ENCODE results near the gene RCOR1. TPM values are rescaled to one million over a fixed set of nuclear protein-coding genes. Genes with fewer than 3 reads are reported as not detected.

The RCOR1 gene
- total RNA-seq, 2 donors from 2014 or later: 19.5 to 21.3 TPM

DNA sequence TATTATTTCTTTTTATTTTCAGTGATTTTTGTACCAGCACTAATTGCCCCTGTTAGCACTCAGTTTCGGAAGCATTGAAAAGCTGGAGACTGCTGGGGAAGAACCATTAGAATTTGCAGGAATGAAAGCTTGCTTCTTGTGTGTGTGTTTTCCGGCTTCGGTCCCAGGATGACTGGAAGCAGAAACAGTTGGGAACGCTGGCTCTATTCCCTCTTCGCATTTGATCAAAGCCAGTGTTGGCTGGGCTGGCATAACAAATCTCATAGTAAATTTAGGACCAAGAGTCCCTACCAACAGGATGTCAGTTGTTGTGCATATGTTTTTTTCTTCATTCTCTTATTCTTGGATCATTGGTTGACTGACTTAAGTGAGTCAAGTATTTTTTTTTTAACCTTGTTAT is 131.2 kb downstream of the RCOR1 start:
- Mint-ChIP-seq H3K4me1 (ENCODE audit: low read depth) (no peaks in the 10 kb centered on the region), H3K27me3 (ENCODE audit: low read depth) (no peaks in the 10 kb centered on the region), H3K27ac (no peak overlapping the region), H3K9me3 (no peaks in the 10 kb centered on the region), H3K4me3 (no peak overlapping the region), H3K36me3 (ENCODE audit: insufficient read depth in 2 of 2) (peaks cover 10 to 28% of the 10 kb centered on the region in 2 donors)
- ATAC-seq (replicated peaks in 1 of 2) (no peak), DNase-seq (no peak)

DNA sequence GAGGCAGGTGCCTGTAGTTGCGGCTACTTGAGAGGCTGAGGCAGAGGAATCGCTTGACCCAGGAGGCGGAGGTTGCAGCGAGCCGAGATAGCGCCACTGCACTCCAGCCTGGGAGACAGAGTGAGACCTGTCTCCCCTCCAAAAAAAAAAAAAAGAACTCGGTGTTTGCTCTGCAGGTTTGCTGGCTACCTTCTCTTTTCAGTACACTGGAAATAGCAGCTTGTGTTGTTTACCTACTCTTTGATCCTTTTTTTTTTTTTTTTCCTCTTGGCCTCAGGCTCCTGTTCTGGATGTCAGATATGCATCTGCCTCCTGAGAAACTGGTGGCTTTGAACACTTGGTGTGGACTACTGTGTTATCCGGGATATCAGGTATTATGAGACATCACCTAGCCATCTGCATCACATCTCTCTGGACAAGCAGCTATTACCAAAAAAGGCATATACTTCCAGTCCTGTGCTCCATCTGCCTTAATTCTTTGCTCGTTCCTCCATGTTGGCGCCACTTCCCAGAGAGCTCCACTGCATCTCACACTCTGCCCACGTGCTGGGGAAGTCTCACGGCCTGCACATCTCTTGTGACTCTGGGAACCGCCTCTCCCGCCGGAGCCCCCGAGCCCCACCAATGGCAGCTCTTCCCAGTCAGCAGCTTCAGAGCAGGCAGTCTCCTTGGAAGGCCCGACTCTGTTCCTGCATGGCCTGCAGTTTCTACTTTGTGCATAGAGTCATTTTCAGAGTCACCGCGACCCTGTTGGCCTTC is 133.9 kb downstream of the RCOR1 start:
- H3K4me3 Mint-ChIP-seq: no peak overlapping the region
- H3K9me3 Mint-ChIP-seq: no peaks in the 10 kb centered on the region
- ATAC-seq (replicated peaks in 1 of 2) (no peak), DNase-seq (no peak)
- H3K27me3 Mint-ChIP-seq (ENCODE audit: low read depth): no peaks in the 10 kb centered on the region
- no peak overlapping the region for H3K27ac Mint-ChIP-seq
- H3K4me1 Mint-ChIP-seq (ENCODE audit: low read depth): no peaks in the 10 kb centered on the region
- H3K36me3 Mint-ChIP-seq (ENCODE audit: insufficient read depth in 2 of 2): peaks cover 10 to 20% of the 10 kb centered on the region in 2 donors

DNA sequence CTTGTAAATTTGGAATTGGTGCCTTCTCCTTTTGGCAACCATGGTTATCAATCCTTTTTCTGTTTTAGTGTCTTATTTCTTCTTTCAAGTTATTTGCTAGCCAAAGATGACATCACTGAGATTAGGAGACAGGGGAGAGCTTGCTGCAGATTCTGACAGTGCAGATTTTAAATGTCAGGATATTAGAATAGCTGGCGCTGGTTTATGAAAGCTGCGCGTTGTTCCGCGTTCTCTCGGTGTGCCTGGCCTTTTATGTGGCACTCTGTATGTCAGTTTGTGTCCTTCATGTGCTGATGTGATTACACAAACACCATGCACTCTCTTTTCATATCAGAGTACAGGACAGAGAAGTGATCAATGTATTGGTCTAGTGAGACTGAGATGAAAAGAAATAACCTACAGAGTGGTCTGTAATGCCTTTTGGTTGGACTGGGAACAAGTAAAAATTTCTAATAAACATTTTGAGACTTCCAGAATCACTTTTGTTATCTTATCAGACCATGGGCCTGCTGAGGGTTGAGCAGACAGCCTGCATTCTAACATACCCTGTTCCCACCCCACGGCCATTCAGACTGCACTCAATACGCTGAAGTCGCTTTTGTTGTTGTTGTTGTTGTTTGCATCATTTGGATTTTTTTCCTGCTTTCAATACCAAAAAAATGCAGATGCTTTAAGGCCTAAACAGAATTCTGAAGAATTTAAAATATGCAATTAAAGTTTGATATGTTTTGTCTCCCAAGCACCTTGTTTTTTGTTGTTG is 135.1 kb downstream of the RCOR1 start:
- H3K4me1 Mint-ChIP-seq (ENCODE audit: low read depth): no peaks in the 10 kb centered on the region
- ATAC-seq (replicated peaks in 1 of 2) (no peak), DNase-seq (no peak)
- H3K4me3 Mint-ChIP-seq: no peak overlapping the region
- H3K36me3 Mint-ChIP-seq (ENCODE audit: insufficient read depth in 2 of 2): peaks cover 10 to 13% of the 10 kb centered on the region in 2 donors
- no peak overlapping the region for H3K27ac Mint-ChIP-seq
- H3K27me3 Mint-ChIP-seq (ENCODE audit: low read depth): no peaks in the 10 kb centered on the region
- no peaks in the 10 kb centered on the region for H3K9me3 Mint-ChIP-seq

DNA sequence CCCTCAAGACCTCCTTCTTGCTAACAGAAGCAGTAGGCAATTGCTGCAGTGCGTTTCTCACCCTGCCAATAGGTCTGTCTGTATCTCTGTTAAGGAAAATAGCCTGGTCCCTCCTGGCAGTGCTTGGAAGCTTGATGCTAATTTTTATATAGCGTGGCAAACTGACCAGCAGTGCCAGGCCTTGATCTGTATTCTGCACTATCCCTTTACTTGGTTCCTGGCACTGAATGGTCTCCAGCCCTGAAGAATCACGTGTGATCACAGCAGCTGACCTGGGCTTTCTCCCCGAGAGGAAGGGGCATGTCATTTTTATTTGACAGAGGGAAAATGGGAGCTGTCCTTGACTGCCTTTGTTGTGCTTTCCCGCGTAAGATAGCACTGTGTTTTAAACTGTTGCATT is 136.1 kb downstream of the RCOR1 start:
- Mint-ChIP-seq H3K36me3 (ENCODE audit: insufficient read depth in 2 of 2) (peaks cover 10 to 12% of the 10 kb centered on the region in 2 donors), H3K27ac (no peak overlapping the region), H3K27me3 (ENCODE audit: low read depth) (no peaks in the 10 kb centered on the region), H3K4me3 (no peak overlapping the region), H3K9me3 (no peaks in the 10 kb centered on the region), H3K4me1 (ENCODE audit: low read depth) (no peaks in the 10 kb centered on the region)
- ATAC-seq (replicated peaks in 1 of 2) (no peak), DNase-seq (no peak)

DNA sequence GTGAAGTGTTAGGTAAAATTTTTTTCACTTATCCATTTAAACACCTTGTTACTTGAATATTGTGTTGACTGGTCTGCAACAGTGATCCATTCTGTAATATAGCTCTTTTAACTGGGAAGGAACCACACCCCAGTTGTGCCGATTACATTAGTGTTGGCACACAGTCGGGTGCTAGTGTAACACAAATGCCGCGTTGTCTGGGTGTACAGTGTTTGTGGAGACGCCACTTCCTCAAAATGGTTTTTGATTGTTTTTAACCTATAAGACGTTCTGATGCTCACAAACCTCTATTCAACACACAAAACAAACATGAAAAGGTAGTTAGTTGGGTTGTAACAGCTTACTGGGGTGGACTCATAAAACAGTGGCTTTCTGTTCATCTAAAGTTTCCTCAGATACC is 136.8 kb downstream of the RCOR1 start:
- Mint-ChIP-seq H3K4me3 (no peak overlapping the region), H3K36me3 (ENCODE audit: insufficient read depth in 2 of 2) (peaks cover 10 to 12% of the 10 kb centered on the region in 2 donors), H3K27me3 (ENCODE audit: low read depth) (no peaks in the 10 kb centered on the region), H3K9me3 (no peaks in the 10 kb centered on the region), H3K27ac (no peak overlapping the region), H3K4me1 (ENCODE audit: low read depth) (no peaks in the 10 kb centered on the region)
- ATAC-seq (replicated peaks in 1 of 2) (no peak), DNase-seq (no peak)

DNA sequence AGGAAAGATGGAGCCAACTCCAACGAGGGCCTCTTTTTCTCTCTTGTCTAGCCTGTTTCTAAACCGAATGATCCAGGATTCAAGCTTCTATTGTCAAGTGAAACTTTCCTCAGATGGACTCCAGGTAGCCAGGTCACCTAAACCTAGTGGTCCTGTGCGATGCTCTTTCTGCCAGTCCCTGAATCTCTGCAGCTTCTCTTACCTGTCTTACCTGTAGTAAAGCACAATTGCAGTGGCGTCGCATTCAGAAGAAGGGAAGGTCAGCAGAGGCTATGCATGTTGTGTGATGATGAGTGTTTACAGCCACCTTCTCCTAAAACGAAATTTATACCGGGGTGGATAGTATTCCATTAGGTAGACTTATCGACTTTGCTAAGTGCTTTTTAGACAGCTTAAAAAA is 137.4 kb downstream of the RCOR1 start:
- Mint-ChIP-seq H3K27ac (no peak overlapping the region), H3K9me3 (no peaks in the 10 kb centered on the region), H3K27me3 (ENCODE audit: low read depth) (no peaks in the 10 kb centered on the region), H3K36me3 (ENCODE audit: insufficient read depth in 2 of 2) (peaks cover 10 to 12% of the 10 kb centered on the region in 2 donors), H3K4me1 (ENCODE audit: low read depth) (no peaks in the 10 kb centered on the region), H3K4me3 (no peak overlapping the region)
- no peak for DNase-seq
- ATAC-seq (replicated peaks in 1 of 2): no peak

DNA sequence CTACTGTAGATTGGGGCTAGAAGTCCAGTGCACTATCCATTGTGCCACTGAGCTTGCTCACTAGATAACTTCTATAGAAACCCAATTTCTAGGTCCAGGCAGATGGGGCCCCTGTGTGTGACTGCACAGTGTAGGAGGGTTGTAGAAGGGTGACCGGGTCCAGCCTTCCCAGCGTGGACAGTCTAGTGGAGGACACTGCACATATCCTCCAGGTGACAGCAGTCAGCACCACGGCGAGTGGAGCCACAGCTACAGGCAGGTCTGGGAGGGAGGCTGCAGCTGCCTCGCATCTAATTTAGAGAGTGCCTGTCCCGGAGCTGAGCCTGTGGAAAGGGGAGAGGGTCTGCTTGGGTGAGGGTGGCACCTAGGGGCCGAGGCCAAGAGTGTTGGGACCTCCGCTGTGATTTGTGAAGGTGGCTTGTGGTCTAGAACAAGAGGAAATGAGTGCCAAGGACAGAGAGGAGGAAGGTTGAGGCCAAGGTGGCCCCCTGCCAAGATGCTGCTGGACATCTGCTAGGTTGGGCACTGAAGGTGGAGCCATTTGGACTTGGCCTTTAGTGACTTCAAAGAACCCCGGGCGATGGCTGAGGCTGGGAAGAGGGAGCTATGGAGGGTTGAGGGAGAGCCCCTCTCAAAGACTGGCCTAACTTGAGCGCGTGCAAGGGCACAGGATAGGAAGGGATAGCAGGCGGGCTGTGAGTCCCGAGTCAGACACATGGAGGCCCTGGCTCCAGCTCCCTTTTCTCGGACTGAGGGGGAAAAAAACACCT is 138.8 kb downstream of the RCOR1 start:
- no peaks in the 10 kb centered on the region for H3K4me1 Mint-ChIP-seq (ENCODE audit: low read depth)
- ATAC-seq (replicated peaks in 1 of 2): no peak
- no peak for DNase-seq
- no peaks in the 10 kb centered on the region for H3K9me3 Mint-ChIP-seq
- H3K27ac Mint-ChIP-seq: no peak overlapping the region
- H3K36me3 Mint-ChIP-seq (ENCODE audit: insufficient read depth in 2 of 2): peaks cover 7 to 8% of the 10 kb centered on the region in 2 donors
- H3K4me3 Mint-ChIP-seq: no peak overlapping the region
- H3K27me3 Mint-ChIP-seq (ENCODE audit: low read depth): no peaks in the 10 kb centered on the region

DNA sequence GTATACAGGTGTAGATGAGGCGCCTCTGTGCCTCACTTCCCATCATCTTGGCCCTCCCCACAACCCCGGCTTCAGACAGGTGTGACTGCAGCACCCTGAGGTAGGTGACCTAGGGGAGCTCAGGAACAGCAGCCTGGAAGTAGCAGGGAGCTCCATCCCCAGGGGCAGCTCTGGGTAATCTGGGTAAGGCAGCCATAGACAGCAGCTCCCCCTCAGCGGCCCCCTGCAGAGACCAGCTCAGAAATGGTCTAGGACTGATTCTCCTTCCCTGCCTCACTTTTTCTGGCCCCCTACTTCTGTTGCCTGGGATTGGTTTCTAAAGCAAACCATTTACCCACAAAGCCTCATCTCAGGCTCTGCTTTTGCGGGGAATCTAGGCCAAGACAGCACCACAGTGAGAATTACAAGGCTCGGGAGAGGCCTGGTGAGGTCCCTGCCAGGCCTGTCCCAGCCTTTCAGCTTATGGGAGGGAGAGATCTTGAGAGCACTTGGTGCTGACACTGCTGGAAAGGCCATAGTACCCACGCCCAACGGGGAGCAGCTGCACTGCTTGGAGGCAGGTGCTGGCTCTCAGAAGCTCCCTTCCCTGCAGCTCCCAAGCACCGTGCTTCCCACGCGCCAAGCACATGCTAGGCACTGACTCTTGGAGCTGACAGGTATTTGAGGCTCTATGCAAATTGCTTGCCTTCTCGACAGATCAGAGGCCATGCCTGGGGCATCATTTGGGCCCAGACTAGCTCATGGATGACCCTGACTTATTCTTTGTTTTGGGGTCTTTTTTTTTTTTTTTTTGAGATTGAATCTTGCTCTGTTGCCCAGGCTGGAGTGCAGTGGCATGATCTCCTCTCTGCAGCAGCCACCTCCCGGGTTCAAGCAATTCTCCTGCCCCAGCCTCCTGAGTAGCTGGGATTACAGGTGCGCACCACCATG is 139.7 kb downstream of the RCOR1 start:
- no peak for DNase-seq

DNA sequence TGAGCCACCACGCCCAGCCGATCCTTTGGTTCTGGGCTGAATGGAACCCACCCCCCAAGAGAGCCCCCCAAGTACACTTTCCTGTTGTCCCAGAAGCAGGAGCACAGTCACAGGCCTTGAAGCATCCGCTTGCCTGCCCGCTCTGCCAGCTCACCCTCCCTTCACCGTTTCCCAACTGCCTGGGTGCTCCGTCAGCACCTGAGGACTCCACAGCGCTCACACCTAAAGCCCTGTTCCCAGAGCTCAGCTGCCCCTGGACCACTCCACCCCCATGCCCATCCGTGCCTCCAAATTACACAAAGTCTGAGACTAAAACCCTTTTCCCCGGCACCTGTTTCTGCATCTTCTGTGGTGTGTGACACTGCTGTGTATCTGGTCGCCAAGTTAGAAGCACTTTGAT is 140.5 kb downstream of the RCOR1 start:
- Mint-ChIP-seq H3K27me3 (ENCODE audit: low read depth) (no peaks in the 10 kb centered on the region), H3K4me1 (ENCODE audit: low read depth) (no peaks in the 10 kb centered on the region)

More for the DNA sequence above, 139.7 kb downstream of the RCOR1 start:
- Mint-ChIP-seq H3K9me3 (no peaks in the 10 kb centered on the region), H3K4me3 (no peak overlapping the region), H3K36me3 (ENCODE audit: insufficient read depth in 2 of 2) (peaks cover 3% of the 10 kb centered on the region in 2 donors), H3K27me3 (ENCODE audit: low read depth) (no peaks in the 10 kb centered on the region), H3K4me1 (ENCODE audit: low read depth) (no peaks in the 10 kb centered on the region), H3K27ac (no peak overlapping the region)
- no peak for ATAC-seq (replicated peaks in 1 of 2)

DNA sequence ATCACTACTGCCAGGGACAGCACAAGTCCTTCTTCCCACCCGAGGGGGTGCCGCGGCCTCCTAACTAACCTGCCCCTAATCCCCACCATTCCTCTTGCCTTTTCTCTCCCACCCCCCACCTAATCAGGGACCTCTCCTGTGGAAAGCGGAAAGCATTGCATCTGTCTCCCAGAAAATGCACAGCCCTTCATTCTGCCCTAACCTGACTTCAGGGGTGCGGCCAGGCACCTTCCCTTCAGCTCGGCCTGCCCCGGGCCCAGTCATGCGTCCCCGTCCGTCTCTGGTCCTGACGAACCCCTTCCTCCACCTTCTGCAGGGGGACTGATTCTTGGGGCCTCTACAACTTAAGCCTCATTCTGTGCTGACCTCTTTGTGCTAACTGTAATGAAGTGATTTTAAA is 140.9 kb downstream of the RCOR1 start:
- DNase-seq (no peak), ATAC-seq (replicated peaks in 1 of 2) (no peak)
- H3K9me3 Mint-ChIP-seq: no peaks in the 10 kb centered on the region
- H3K4me1 Mint-ChIP-seq (ENCODE audit: low read depth): no peaks in the 10 kb centered on the region
- H3K27me3 Mint-ChIP-seq (ENCODE audit: low read depth): no peaks in the 10 kb centered on the region
- H3K36me3 Mint-ChIP-seq (ENCODE audit: insufficient read depth in 2 of 2): no peaks in the 10 kb centered on the region
- H3K27ac Mint-ChIP-seq: no peak overlapping the region
- H3K4me3 Mint-ChIP-seq: no peak overlapping the region

More for the DNA sequence above, 140.5 kb downstream of the RCOR1 start:
- H3K36me3 Mint-ChIP-seq (ENCODE audit: insufficient read depth in 2 of 2): no peaks in the 10 kb centered on the region
- DNase-seq (no peak), ATAC-seq (replicated peaks in 1 of 2) (no peak)
- no peak overlapping the region for H3K4me3 Mint-ChIP-seq
- H3K27ac Mint-ChIP-seq: no peak overlapping the region
- no peaks in the 10 kb centered on the region for H3K9me3 Mint-ChIP-seq

DNA sequence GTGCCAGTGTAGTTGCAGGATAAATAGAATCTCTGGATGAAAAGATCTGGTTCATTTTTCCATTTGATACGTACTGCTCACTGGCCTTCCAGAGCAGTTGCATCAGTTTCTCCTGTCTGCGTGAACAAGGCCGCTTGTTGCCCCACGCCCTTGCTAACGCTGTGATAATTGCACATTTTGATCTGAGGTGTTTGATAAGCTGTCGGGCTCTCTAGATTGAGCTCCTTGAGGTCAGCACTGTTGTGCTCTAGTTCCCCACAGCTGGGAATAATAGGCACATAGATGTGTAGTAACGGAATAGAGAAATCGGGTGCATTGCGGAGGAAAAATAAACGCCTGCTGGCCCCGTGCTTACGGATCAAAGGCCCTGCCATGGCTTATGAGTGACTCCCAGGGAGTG is 142.0 kb downstream of the RCOR1 start:
- Mint-ChIP-seq H3K4me3 (no peak overlapping the region), H3K27me3 (ENCODE audit: low read depth) (no peaks in the 10 kb centered on the region), H3K4me1 (ENCODE audit: low read depth) (no peaks in the 10 kb centered on the region), H3K9me3 (no peaks in the 10 kb centered on the region), H3K27ac (no peak overlapping the region), H3K36me3 (ENCODE audit: insufficient read depth in 2 of 2) (no peaks in the 10 kb centered on the region)
- DNase-seq (no peak), ATAC-seq (replicated peaks in 1 of 2) (no peak)

DNA sequence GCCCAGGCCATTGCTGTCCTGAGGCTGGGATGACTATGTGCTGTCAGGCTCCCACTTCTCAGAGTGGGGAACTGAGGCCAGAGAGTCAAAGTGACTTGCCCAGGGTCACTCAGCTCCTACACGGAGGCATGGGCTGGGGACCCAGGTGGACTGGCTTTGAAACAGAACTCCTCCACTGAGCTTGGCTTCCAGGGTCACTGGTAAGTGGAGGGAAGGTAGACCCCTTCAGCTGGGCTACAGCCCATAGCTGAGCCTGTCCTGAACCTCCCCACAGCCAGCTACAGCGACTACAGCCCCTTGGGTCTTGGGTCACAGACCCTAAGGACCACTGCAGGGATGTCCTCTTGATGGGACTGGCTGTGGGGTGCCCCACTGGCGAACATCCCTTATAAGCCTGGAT is 144.5 kb downstream of the RCOR1 start:
- Mint-ChIP-seq H3K4me1 (ENCODE audit: low read depth) (no peaks in the 10 kb centered on the region), H3K4me3 (no peak overlapping the region), H3K9me3 (no peaks in the 10 kb centered on the region), H3K36me3 (ENCODE audit: insufficient read depth in 2 of 2) (peaks cover 1% of the 10 kb centered on the region in 2 donors), H3K27ac (no peak overlapping the region), H3K27me3 (ENCODE audit: low read depth) (no peaks in the 10 kb centered on the region)
- DNase-seq (no peak), ATAC-seq (replicated peaks in 1 of 2) (peak; percentile 7 to 25)

All from activated T-cell treated with anti-CD3 and anti-CD28 coated beads, Interleukin-2, amount 50 U/mL, for 72 hours (primary cell).